ENCODE results near the gene TUT4. TPM values are rescaled to one million over a fixed set of nuclear protein-coding genes. Genes with fewer than 3 reads are reported as not detected.

The TUT4 gene
- total RNA-seq: 23.0 and 26.5 TPM in 2 replicates

GRCh38 chr1:52552505-52553361 lies at the start of gene TUT4:
Gene TUT4, minus strand, starts transcription at chr1:52553092. Its CDS starts 26,812 bp downstream, at chr1:52526280.

GRCh38 chr1:52601991-52602855 lies 49.3 kb upstream of the TUT4 start, which contains the start of gene GPX7:
Gene GPX7, plus strand, starts transcription at chr1:52602371. Its CDS starts 39 bp downstream, at chr1:52602410.

GRCh38 chr1:52404116-52404974 lies 148.5 kb downstream of the TUT4 start, which contains the start of the genes ORC1 and PRPF38A:
Gene ORC1, minus strand, starts transcription at chr1:52404423. Its CDS starts 2,200 bp downstream, at chr1:52402223.
Gene PRPF38A, plus strand, starts transcription at chr1:52404602. Its CDS starts 148 bp downstream, at chr1:52404750.

Other genes starting within 250 kb of the TUT4 start
- gene CC2D1B, start 186.9 kb downstream of the TUT4 start, total RNA-seq: 17.2 and 21.0 TPM in 2 replicates
- 0.17 and 0.95 TPM in 2 replicates for gene ORC1, start 148.7 kb downstream of the TUT4 start, total RNA-seq
- gene PRPF38A, start 148.5 kb downstream of the TUT4 start, total RNA-seq: 6.5 and 6.9 TPM in 2 replicates
- gene GPX7, start 49.3 kb upstream of the TUT4 start, total RNA-seq: 27.0 and 47.3 TPM in 2 replicates
- gene SHISAL2A, start 80.1 kb upstream of the TUT4 start, total RNA-seq: not detected in 2 replicates
- 9.8 and 10.0 TPM in 2 replicates for gene COA7, start 145.3 kb upstream of the TUT4 start, total RNA-seq
- 21.0 and 28.5 TPM in 2 replicates for gene ZYG11B, start 173.4 kb upstream of the TUT4 start, total RNA-seq